HUES48 (cell line): Measurements from ENCODE around the gene HYAL4.

Experiments used
- H3K27ac ChIP-seq: one replicate; pipeline ENCODE4 v1.7.0; 2013; ENCODE audit warnings: low read depth, low read length, inconsistent platforms
- H3K27me3 ChIP-seq: 2 replicates; pipeline ENCODE4 v1.6.1; 2013; ENCODE audit warnings: mild to moderate bottlenecking, low read length; ENCODE audit not compliant: control insufficient read depth, insufficient read depth
- H3K36me3 ChIP-seq: 2 replicates; pipeline ENCODE4 v1.6.1; 2013; ENCODE audit warnings: low read length; ENCODE audit not compliant: control insufficient read depth, insufficient read depth
- H3K4me1 ChIP-seq: 2 replicates; pipeline ENCODE4 v1.6.1; 2013; ENCODE audit warnings: mild to moderate bottlenecking, low read length; ENCODE audit not compliant: control insufficient read depth, insufficient read depth
- H3K4me3 ChIP-seq: 2 replicates; pipeline ENCODE4 v1.5.1; 2013; ENCODE audit warnings: mild to moderate bottlenecking, low read depth, low read length
- H3K9ac ChIP-seq: 2 replicates; pipeline ENCODE4 v1.6.1; 2013; ENCODE audit warnings: mild to moderate bottlenecking, low read depth, low read length, moderate library complexity
- H3K9me3 ChIP-seq: 2 replicates; pipeline ENCODE4 v1.6.1; 2013; ENCODE audit warnings: low read length; ENCODE audit not compliant: control insufficient read depth, insufficient read depth

Gene HYAL4

GRCh38 chr7:123844712-123845219, at the start of gene HYAL4:
TSS of gene HYAL4 (plus strand) at chr7:123845169. CDS start at chr7:123868274, 23,105 bp downstream.
- Histone ChIP-seq H3K27ac (no peak within 1 kb of the TSS), H3K4me1 (no peaks in the 10 kb centered on the region), H3K9me3 (no peaks in the 10 kb centered on the region; the same call in 1 of the 2 replicates), H3K4me3 (no peak within 1 kb of the TSS), H3K27me3 (no peaks in the 10 kb centered on the region), H3K36me3 (no peaks in the 10 kb centered on the region), H3K9ac (no peak within 1 kb of the TSS)

DNA sequence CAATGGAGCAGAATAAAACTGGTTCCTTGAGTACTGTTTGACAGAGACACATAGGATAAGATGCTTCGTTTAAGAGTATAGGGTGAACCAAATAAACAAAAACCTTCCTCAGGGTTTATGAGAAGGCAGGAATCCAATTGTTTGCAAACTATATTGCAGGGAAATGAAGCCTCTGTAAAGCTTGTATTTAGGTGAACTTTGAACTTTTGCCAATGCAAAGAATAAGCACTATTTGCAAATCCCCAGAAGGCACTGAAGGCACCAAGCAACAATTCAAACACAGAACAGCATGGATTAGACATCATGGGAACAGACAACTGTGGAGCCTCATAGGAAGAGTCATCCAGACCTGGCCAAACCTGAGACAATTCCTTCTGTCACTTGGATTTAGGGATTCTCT, 49.1 kb upstream of the HYAL4 start:
- Histone ChIP-seq H3K9me3 (peaks cover 8% of the 10 kb centered on the region; the same call in 1 of the 2 replicates), H3K27me3 (no peaks in the 10 kb centered on the region), H3K27ac (no peak overlapping the region), H3K4me1 (peaks cover 19% of the 10 kb centered on the region), H3K9ac (no peak overlapping the region), H3K4me3 (no peak overlapping the region), H3K36me3 (no peaks in the 10 kb centered on the region)

GRCh38 chr7:123796568-123796967, 48.4 kb upstream of the HYAL4 start:
- no peak overlapping the region for H3K27ac ChIP-seq
- H3K36me3 ChIP-seq = no peaks in the 10 kb centered on the region
- peaks cover 8% of the 10 kb centered on the region; the same call in 1 of the 2 replicates for H3K9me3 ChIP-seq
- no peaks in the 10 kb centered on the region for H3K27me3 ChIP-seq
- no peak overlapping the region for H3K9ac ChIP-seq
- no peak overlapping the region for H3K4me3 ChIP-seq
- H3K4me1 ChIP-seq = peaks cover 19% of the 10 kb centered on the region

GRCh38 chr7:123797673-123798531, 47.1 kb upstream of the HYAL4 start:
- peaks cover 8% of the 10 kb centered on the region; the same call in 1 of the 2 replicates for H3K9me3 ChIP-seq
- no peaks in the 10 kb centered on the region for H3K36me3 ChIP-seq
- H3K27me3 ChIP-seq = no peaks in the 10 kb centered on the region
- H3K4me3 ChIP-seq = peak overlapping the region; percentile 27
- H3K27ac ChIP-seq = peak overlapping the region; percentile 23
- H3K4me1 ChIP-seq = peaks cover 19% of the 10 kb centered on the region
- H3K9ac ChIP-seq = no peak overlapping the region

DNA sequence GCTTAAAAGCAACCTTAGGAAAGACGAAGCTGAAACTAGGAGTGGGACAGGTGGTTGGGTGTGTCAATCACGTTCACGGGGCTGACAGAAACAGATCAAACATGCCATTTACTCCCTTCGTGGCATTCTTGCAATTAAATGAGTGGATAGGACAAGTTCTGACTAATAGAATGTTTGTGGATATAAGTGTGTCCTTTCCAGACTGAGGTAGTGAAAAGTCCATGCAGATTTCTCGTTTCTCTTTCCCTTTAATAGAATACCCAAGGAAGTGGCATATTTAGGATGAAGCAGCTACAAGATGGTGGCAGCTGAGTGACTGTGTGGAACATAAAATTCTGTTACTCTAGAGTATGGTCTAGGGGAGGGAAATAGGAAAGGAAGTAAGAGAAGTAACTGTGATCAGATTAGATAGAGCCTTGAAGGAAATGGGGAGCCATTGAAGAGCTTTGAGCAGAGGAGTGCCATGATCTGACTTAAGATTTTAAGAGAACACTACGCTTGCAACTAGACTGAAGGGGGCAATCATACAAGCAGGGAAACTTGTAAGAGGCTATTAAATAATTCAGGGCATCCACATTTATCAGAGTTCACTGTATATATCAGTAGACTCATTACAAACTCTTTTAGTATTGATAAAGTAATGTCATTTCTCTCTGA, 46.3 kb upstream of the HYAL4 start:
- H3K9me3 ChIP-seq = peaks cover 8% of the 10 kb centered on the region; the same call in 1 of the 2 replicates
- no peaks in the 10 kb centered on the region for H3K27me3 ChIP-seq
- H3K27ac ChIP-seq = peak overlapping the region; percentile 23
- no peak overlapping the region for H3K9ac ChIP-seq
- no peaks in the 10 kb centered on the region for H3K36me3 ChIP-seq
- H3K4me1 ChIP-seq = peaks cover 19% of the 10 kb centered on the region
- peak overlapping the region; percentile 27; the same call in 1 of the 2 replicates for H3K4me3 ChIP-seq

DNA sequence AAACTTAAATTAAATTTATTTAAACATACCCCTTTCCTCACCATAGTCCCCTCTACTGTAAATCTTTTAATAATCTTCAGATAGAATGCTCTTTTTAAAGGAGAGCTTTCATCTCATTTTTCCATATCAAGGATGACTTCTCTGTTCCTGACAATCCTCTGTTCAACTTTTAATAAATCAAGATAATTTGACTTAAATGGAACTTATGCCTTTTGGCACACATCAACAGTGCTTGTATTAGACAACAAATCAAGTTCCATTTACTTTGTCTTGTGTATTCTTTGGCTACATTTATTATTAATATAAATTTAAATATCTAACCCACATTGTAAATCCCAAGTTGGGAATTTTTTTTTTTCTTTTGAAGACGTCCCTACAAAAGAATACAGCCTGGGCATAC, 42.7 kb upstream of the HYAL4 start:
- H3K4me3 ChIP-seq = no peak overlapping the region
- H3K9ac ChIP-seq = no peak overlapping the region
- H3K27me3 ChIP-seq = no peaks in the 10 kb centered on the region
- H3K4me1 ChIP-seq = peaks cover 18% of the 10 kb centered on the region
- no peaks in the 10 kb centered on the region for H3K9me3 ChIP-seq
- no peaks in the 10 kb centered on the region for H3K36me3 ChIP-seq
- H3K27ac ChIP-seq = no peak overlapping the region

- H3K9me3 ChIP-seq = no peaks in the 10 kb centered on the region
- H3K9ac ChIP-seq = no peak overlapping the region
- no peaks in the 10 kb centered on the region for H3K4me1 ChIP-seq
- no peak overlapping the region for H3K4me3 ChIP-seq
- no peaks in the 10 kb centered on the region for H3K27me3 ChIP-seq
- H3K36me3 ChIP-seq = no peaks in the 10 kb centered on the region
- H3K27ac ChIP-seq = no peak overlapping the region
Observed at GRCh38 chr7:123805287-123805686, 39.7 kb upstream of the HYAL4 start.

GRCh38 chr7:123809471-123809870, 35.5 kb upstream of the HYAL4 start:
- no peaks in the 10 kb centered on the region for H3K4me1 ChIP-seq
- no peak overlapping the region for H3K9ac ChIP-seq
- H3K4me3 ChIP-seq = no peak overlapping the region

GRCh38 chr7:123811056-123811455, 33.9 kb upstream of the HYAL4 start:
- no peaks in the 10 kb centered on the region for H3K27me3 ChIP-seq
- no peak overlapping the region for H3K9ac ChIP-seq
- H3K9me3 ChIP-seq = no peaks in the 10 kb centered on the region
- H3K27ac ChIP-seq = no peak overlapping the region
- H3K36me3 ChIP-seq = no peaks in the 10 kb centered on the region
- H3K4me1 ChIP-seq = no peaks in the 10 kb centered on the region
- no peak overlapping the region for H3K4me3 ChIP-seq

More at GRCh38 chr7:123809471-123809870, 35.5 kb upstream of the HYAL4 start:
- Histone ChIP-seq H3K9me3 (no peaks in the 10 kb centered on the region), H3K27me3 (no peaks in the 10 kb centered on the region), H3K27ac (no peak overlapping the region), H3K36me3 (no peaks in the 10 kb centered on the region)

DNA sequence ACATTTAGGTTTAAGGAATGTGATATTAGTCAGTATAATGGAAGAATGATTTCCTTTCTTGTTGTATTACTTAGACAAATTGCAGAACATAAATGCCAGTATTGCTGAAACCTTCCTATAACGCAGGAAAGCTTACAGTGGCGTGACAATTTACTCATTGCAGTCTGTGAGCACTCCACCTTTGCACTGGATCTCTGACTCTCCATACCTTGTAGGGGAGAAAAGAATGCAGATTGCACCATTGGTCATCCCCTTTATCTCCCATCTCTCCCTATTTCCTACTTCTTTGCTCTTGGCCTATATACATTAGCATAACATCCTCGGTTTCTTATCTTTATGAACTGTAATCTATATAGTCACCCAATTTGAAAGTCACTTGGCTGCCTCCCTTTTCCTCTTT, 28.1 kb upstream of the HYAL4 start:
- no peak overlapping the region for H3K9ac ChIP-seq
- H3K9me3 ChIP-seq = no peaks in the 10 kb centered on the region
- no peak overlapping the region for H3K27ac ChIP-seq
- no peak overlapping the region for H3K4me3 ChIP-seq
- H3K4me1 ChIP-seq = no peaks in the 10 kb centered on the region
- H3K36me3 ChIP-seq = no peaks in the 10 kb centered on the region
- no peaks in the 10 kb centered on the region for H3K27me3 ChIP-seq

DNA sequence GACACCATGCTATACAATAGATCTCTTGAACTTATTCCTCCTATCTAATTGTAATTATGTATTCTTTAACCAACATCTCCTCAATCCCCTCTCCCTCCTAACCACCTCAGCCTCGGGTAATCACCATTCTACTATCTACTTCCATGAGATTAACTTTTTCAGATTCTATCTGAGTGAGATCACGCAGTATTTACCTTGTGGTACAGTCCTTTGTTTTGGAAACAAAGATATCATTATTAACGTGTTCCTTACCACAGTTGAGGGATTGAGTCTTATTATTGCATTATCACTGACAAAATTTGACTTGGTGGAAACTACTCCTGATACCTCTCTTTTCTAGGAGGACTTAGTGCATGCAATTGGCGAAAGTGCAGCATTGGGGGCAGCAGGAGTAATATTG, 26.0 kb upstream of the HYAL4 start:
- Histone ChIP-seq H3K36me3 (no peaks in the 10 kb centered on the region), H3K4me3 (no peak overlapping the region), H3K4me1 (no peaks in the 10 kb centered on the region), H3K27me3 (no peaks in the 10 kb centered on the region), H3K9ac (no peak overlapping the region), H3K27ac (no peak overlapping the region), H3K9me3 (no peaks in the 10 kb centered on the region)
